HG02981 (cell line): Measurements from ENCODE around the gene CTNND2.

ENCODE experiments used
- ATAC-seq: cut with Tn5 transposase; IDR thresholded peaks from one replicate; pipeline ENCODE4 v1.9.1; 2021; ENCODE audit warnings: mild to moderate bottlenecking, moderate library complexity; ENCODE audit not compliant: unreplicated experiment

CTNND2 gene

GRCh38 chr5:11780641-11781345 lies 123.5 kb downstream of the CTNND2 start:
- no peak for ATAC-seq

- no peak for ATAC-seq
Measured at GRCh38 chr5:11777096-11777495, 127.2 kb downstream of the CTNND2 start.

- ATAC-seq, result no peak
Measured at GRCh38 chr5:11770310-11770709, 133.9 kb downstream of the CTNND2 start.

- no peak for ATAC-seq
Measured at GRCh38 chr5:11760934-11761603, 143.2 kb downstream of the CTNND2 start.

- ATAC-seq, result no peak
Measured at GRCh38 chr5:11758321-11758720, 145.9 kb downstream of the CTNND2 start.

- no peak for ATAC-seq
Measured at GRCh38 chr5:11757661-11758060, 146.6 kb downstream of the CTNND2 start.

GRCh38 chr5:11737010-11737409 lies 167.2 kb downstream of the CTNND2 start:
- no peak for ATAC-seq

- ATAC-seq, result no peak
Measured at GRCh38 chr5:11734369-11734768, 169.9 kb downstream of the CTNND2 start.

- no peak for ATAC-seq
Measured at GRCh38 chr5:11733840-11734192, 170.4 kb downstream of the CTNND2 start.

GRCh38 chr5:11733185-11733839 lies 170.9 kb downstream of the CTNND2 start:
- no peak for ATAC-seq

GRCh38 chr5:11724940-11725339 lies 179.3 kb downstream of the CTNND2 start:
- no peak for ATAC-seq

- peak; percentile 53 for ATAC-seq
Measured at GRCh38 chr5:11719888-11720481, 184.3 kb downstream of the CTNND2 start.

GRCh38 chr5:11715461-11716196 lies 188.6 kb downstream of the CTNND2 start:
- no peak for ATAC-seq

GRCh38 chr5:11711932-11712331 lies 192.3 kb downstream of the CTNND2 start:
- no peak for ATAC-seq

GRCh38 chr5:11709021-11709420 lies 195.2 kb downstream of the CTNND2 start:
- no peak for ATAC-seq

- no peak for ATAC-seq
Measured at GRCh38 chr5:11704916-11705315, 199.3 kb downstream of the CTNND2 start.

- no peak for ATAC-seq
Measured at GRCh38 chr5:11700391-11700790, 203.9 kb downstream of the CTNND2 start.

- ATAC-seq, result no peak
Measured at GRCh38 chr5:11692636-11693035, 211.6 kb downstream of the CTNND2 start.

GRCh38 chr5:11687498-11687897 lies 216.7 kb downstream of the CTNND2 start:
- no peak for ATAC-seq

GRCh38 chr5:11684607-11685006 lies 219.6 kb downstream of the CTNND2 start:
- ATAC-seq, result no peak

GRCh38 chr5:11683666-11684065 lies 220.6 kb downstream of the CTNND2 start:
- no peak for ATAC-seq
